CD14-positive monocyte (primary cell): ENCODE data around the gene CDH4. TPM values are rescaled to one million over a fixed set of nuclear protein-coding genes. Genes with fewer than 3 reads are reported as not detected.

ENCODE experiments used
- DNase-seq, 3 donors: peaks; one replicate each; pipeline ENCODE4 v3.0.0-alpha.2; 2011 to 2022
- H2AFZ ChIP-seq: 2 replicates; pipeline ENCODE4 v1.6.0; 2012; ENCODE audit warnings: mild to moderate bottlenecking, low read depth, low read length, inconsistent platforms; ENCODE audit not compliant: insufficient read depth, poor library complexity, severe bottlenecking
- H3K27ac ChIP-seq, 2 donors: 1 replicate in 1 of 2; 2 replicates in 1 of 2; pipeline ENCODE4 v1.5.1; 2012 to 2013; ENCODE audit warnings: low read length in 2 of 2, control low read depth in 1 of 2, inconsistent platforms in 1 of 2, low read depth in 1 of 2, mild to moderate bottlenecking in 1 of 2
- H3K27me3 ChIP-seq, 2 donors: one replicate each; pipeline versions ENCODE4 v1.6.0 to v1.6.1; 2011 to 2013; ENCODE audit warnings: low read length in 2 of 2; ENCODE audit not compliant: control insufficient read depth in 2 of 2, insufficient read depth in 2 of 2
- H3K36me3 ChIP-seq, 2 donors: replicated peaks in 1 of 2; 1 replicate in 1 of 2; 2 replicates in 1 of 2; pipeline versions ENCODE4 v1.5.1 to v1.6.1; 2012 to 2013; ENCODE audit warnings: low read length in 2 of 2, control low read depth in 1 of 2, inconsistent platforms in 1 of 2, mild to moderate bottlenecking in 1 of 2; ENCODE audit not compliant: insufficient read depth in 2 of 2, control insufficient read depth in 1 of 2
- H3K4me1 ChIP-seq, 2 donors: 1 replicate in 1 of 2; 2 replicates in 1 of 2; pipeline versions ENCODE4 v1.5.1 to v1.6.1; 2012 to 2013; ENCODE audit warnings: low read length in 2 of 2, control low read depth in 1 of 2, inconsistent platforms in 1 of 2, mild to moderate bottlenecking in 1 of 2, moderate library complexity in 1 of 2; ENCODE audit not compliant: insufficient read depth in 2 of 2, control insufficient read depth in 1 of 2
- H3K4me2 ChIP-seq: replicated peaks from 2 replicates; pipeline ENCODE3; 2012; ENCODE audit warnings: low read length, moderate library complexity, mild to moderate bottlenecking; ENCODE audit not compliant: poor library complexity, severe bottlenecking; ENCODE audit errors: extremely low read depth
- H3K4me3 ChIP-seq, 3 experiments: fragments of 200-600 bp in 1 of 3; sonication (generic) in 1 of 3; replicated peaks in 1 of 3; 1 replicate in 2 of 3; 2 replicates in 1 of 3; pipeline ENCODE4 v1.5.1; 2011 to 2013; ENCODE audit warnings: low read length in 3 of 3, mild to moderate bottlenecking in 3 of 3, control low read depth in 2 of 3, low read depth in 2 of 3, inconsistent platforms in 1 of 3, moderate library complexity in 1 of 3
- H3K79me2 ChIP-seq: 2 replicates; pipeline ENCODE4 v1.6.0; 2012; ENCODE audit warnings: mild to moderate bottlenecking, control low read depth, inconsistent platforms, low read length, moderate library complexity; ENCODE audit not compliant: insufficient read depth
- H3K9ac ChIP-seq: 2 replicates; pipeline ENCODE4 v1.6.0; 2017; ENCODE audit warnings: low read length, mild to moderate bottlenecking; ENCODE audit not compliant: insufficient read depth, poor library complexity, severe bottlenecking
- H3K9me3 ChIP-seq, 2 donors: replicated peaks in 1 of 2; 1 replicate in 1 of 2; 2 replicates in 1 of 2; pipeline versions ENCODE4 v1.5.1 to v1.6.1; 2012 to 2013; ENCODE audit warnings: low read length in 2 of 2, control low read depth in 1 of 2; ENCODE audit not compliant: control insufficient read depth in 1 of 2, insufficient read depth in 1 of 2
- H4K20me1 ChIP-seq: 2 replicates; pipeline ENCODE4 v1.6.0; 2012; ENCODE audit warnings: mild to moderate bottlenecking, low read length, control low read depth, moderate library complexity; ENCODE audit not compliant: insufficient read depth
- H3K27ac Mint-ChIP-seq, 7 donors: one replicate each; pipeline ENCODE4 v1.8.0; 2020; ENCODE audit warnings: mild to moderate bottlenecking in 7 of 7, mixed read lengths in 7 of 7, moderate library complexity in 6 of 7, inconsistent platforms in 2 of 7
- H3K27me3 Mint-ChIP-seq, 3 donors: one replicate each; pipeline ENCODE4 v1.8.0; 2021 to 2022; ENCODE audit warnings: low read depth in 3 of 3, mild to moderate bottlenecking in 3 of 3, mixed read lengths in 3 of 3, moderate library complexity in 3 of 3, inconsistent platforms in 1 of 3
- H3K36me3 Mint-ChIP-seq, 2 donors: one replicate each; pipeline ENCODE4 v1.8.0; 2020; ENCODE audit warnings: mixed read lengths in 2 of 2, inconsistent platforms in 1 of 2, mild to moderate bottlenecking in 1 of 2
- H3K4me1 Mint-ChIP-seq: one replicate; pipeline ENCODE4 v1.8.0; 2020; ENCODE audit warnings: mild to moderate bottlenecking, mixed read lengths
- H3K4me3 Mint-ChIP-seq, 2 donors: one replicate each; pipeline ENCODE4 v1.8.0; 2020; ENCODE audit warnings: mild to moderate bottlenecking in 2 of 2, mixed read lengths in 2 of 2, moderate library complexity in 1 of 2
- H3K9me3 Mint-ChIP-seq, 7 donors: one replicate each; pipeline ENCODE4 v1.8.0; 2020 to 2022; ENCODE audit warnings: mixed read lengths in 7 of 7, mild to moderate bottlenecking in 6 of 7, moderate library complexity in 6 of 7, inconsistent platforms in 2 of 7
- CTCF ChIP-seq: fragments of 200-600 bp; IDR thresholded peaks from one replicate; pipeline ENCODE4 v1.8.0; 2022; ENCODE audit warnings: antibody characterized with exemption, mild to moderate bottlenecking
- WGBS: methylation state at CpG from one replicate; pipeline ENCODE4 v1.1.5; 2013; ENCODE audit warnings: missing lambda C conversion rate; ENCODE audit not compliant: insufficient coverage; 5-methylcytosine and 5-hydroxymethylcytosine counted together
- intact Hi-C, 2 donors: fragments of 100-400 bp; cut with micrococcal nuclease; formaldehyde crosslinking; loops; one replicate each; pipeline versions ENCODE4 v1.15.0 to v1.15.1; 2023
- polyA plus RNA-seq, 3 donors: library from polyadenylated mRNA; depleted of rRNA in 1 of 3; unstranded in 2 of 3; stranded (reverse) in 1 of 3; fragments of 300-500 nt in 2 of 3; fragments of >200 nt in 1 of 3; fragmentation: Illumina TruSeq in 2 of 3; gene quantifications; 1 replicate in 2 of 3; 2 replicates in 1 of 3; pipeline ENCODE4 v1.2.3, GENCODE V29; 2012 to 2021

Gene CDH4
- polyA plus RNA-seq, 3 donors, result not detected

- no peak for DNase-seq
- Histone ChIP-seq H3K79me2 (no peaks in the 10 kb centered on the region), H3K9ac (no peak overlapping the region), H3K4me2 (no peak overlapping the region), H3K36me3 (no peaks in the 10 kb centered on the region), H3K4me1 (no peaks in the 10 kb centered on the region), H2AFZ (no peak overlapping the region), H3K27me3 (no peaks in the 10 kb centered on the region), H3K4me3 (no peak overlapping the region), H3K27ac (no peak overlapping the region), H3K9me3 (peaks cover 0 to 98% of the 10 kb centered on the region in 2 donors), H4K20me1 (no peaks in the 10 kb centered on the region)
- Mint-ChIP-seq H3K4me3 (no peak overlapping the region), H3K9me3 (peaks cover 0 to 58% (median 24%) of the 10 kb centered on the region in 7 donors), H3K27me3 (peaks cover 5 to 21% (median 11%) of the 10 kb centered on the region in 3 donors), H3K36me3 (no peaks in the 10 kb centered on the region), H3K27ac (no peak overlapping the region), H3K4me1 (peaks cover 4% of the 10 kb centered on the region)
- intact Hi-C loops, result no loop called here
- TF ChIP-seq CTCF, result no peak
- WGBS, result 95% methylated on average over 15 of the region's 16 CpGs
Observed at GRCh38 chr20:61806314-61806713, 554.3 kb downstream of the CDH4 start.

- Histone ChIP-seq H3K79me2 (no peaks in the 10 kb centered on the region), H3K27ac (no peak overlapping the region), H3K9me3 (peaks cover 0 to 98% of the 10 kb centered on the region in 2 donors), H3K9ac (no peak overlapping the region), H3K4me3 (no peak overlapping the region), H3K27me3 (no peaks in the 10 kb centered on the region), H4K20me1 (no peaks in the 10 kb centered on the region), H3K4me1 (no peaks in the 10 kb centered on the region), H3K36me3 (no peaks in the 10 kb centered on the region), H2AFZ (no peak overlapping the region), H3K4me2 (no peak overlapping the region)
- Mint-ChIP-seq H3K27ac (no peak overlapping the region), H3K9me3 (peaks cover 0 to 57% (median 21%) of the 10 kb centered on the region in 7 donors), H3K36me3 (no peaks in the 10 kb centered on the region), H3K4me3 (no peak overlapping the region), H3K4me1 (peaks cover 4% of the 10 kb centered on the region), H3K27me3 (peaks cover 5 to 20% (median 11%) of the 10 kb centered on the region in 3 donors)
- no peak for TF ChIP-seq CTCF
- intact Hi-C loops, result no loop called here
- WGBS, result 87% methylated on average over 5 of the region's 7 CpGs
- DNase-seq, result no peak
Observed at GRCh38 chr20:61806995-61807394, 554.9 kb downstream of the CDH4 start.
